ENCODE results near the gene EIF1B. TPM values are rescaled to one million over a fixed set of nuclear protein-coding genes. Genes with fewer than 3 reads are reported as not detected.

The EIF1B gene
- total RNA-seq, 6 experiments from 2014 or later = 11.1 to 26.2 (median 20.5) TPM

GRCh38 chr3:40350529-40350928 lies 41.0 kb downstream of the EIF1B start:
- no peaks in the 10 kb centered on the region for H3K4me1 ChIP-seq
- no peaks in the 10 kb centered on the region for H3K36me3 ChIP-seq
- no peaks in the 10 kb centered on the region for H3K27me3 ChIP-seq
- TF ChIP-seq, protein P1, sequence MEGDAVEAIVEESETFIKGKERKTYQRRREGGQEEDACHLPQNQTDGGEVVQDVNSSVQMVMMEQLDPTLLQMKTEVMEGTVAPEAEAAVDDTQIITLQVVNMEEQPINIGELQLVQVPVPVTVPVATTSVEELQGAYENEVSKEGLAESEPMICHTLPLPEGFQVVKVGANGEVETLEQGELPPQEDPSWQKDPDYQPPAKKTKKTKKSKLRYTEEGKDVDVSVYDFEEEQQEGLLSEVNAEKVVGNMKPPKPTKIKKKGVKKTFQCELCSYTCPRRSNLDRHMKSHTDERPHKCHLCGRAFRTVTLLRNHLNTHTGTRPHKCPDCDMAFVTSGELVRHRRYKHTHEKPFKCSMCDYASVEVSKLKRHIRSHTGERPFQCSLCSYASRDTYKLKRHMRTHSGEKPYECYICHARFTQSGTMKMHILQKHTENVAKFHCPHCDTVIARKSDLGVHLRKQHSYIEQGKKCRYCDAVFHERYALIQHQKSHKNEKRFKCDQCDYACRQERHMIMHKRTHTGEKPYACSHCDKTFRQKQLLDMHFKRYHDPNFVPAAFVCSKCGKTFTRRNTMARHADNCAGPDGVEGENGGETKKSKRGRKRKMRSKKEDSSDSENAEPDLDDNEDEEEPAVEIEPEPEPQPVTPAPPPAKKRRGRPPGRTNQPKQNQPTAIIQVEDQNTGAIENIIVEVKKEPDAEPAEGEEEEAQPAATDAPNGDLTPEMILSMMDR (IDR thresholded peaks at IDR 0.05) = no peak
- DNase-seq = no peak
- no peak overlapping the region for H3K4me3 ChIP-seq
- intact Hi-C loops (cut with DNase I) = no loop called here
- ATAC-seq = no peak
- H3K9me3 ChIP-seq = no peaks in the 10 kb centered on the region
- H3K27ac ChIP-seq = no peak overlapping the region

- no peaks in the 10 kb centered on the region for H3K36me3 ChIP-seq
- no peaks in the 10 kb centered on the region for H3K27me3 ChIP-seq
- H3K9me3 ChIP-seq = no peaks in the 10 kb centered on the region
- 57% methylated on average over 2 of the region's 2 CpGs for WGBS (ENCODE audit: insufficient coverage, low coverage, low lambda C conversion rate, missing lambda C conversion rate)
- no peak for DNase-seq
- no peak overlapping the region for H3K27ac ChIP-seq
- H3K4me3 ChIP-seq = no peak overlapping the region
- TF ChIP-seq, protein P1 (IDR thresholded peaks at IDR 0.05) = no peak
- no peak for TF ChIP-seq POLR2A (IDR thresholded peaks at IDR 0.05)
- intact Hi-C loops (cut with DNase I) = no loop called here
- no peak for ATAC-seq
- H3K4me1 ChIP-seq = no peaks in the 10 kb centered on the region
These were observed 45.9 kb downstream of the EIF1B start for GRCh38 chr3:40355410-40355809.

GRCh38 chr3:40358454-40358853 lies 48.9 kb downstream of the EIF1B start:
- WGBS (ENCODE audit: insufficient coverage, low coverage, low lambda C conversion rate, missing lambda C conversion rate) = 0% methylated on average over 1 of the region's 1 CpG
- Histone ChIP-seq H3K27ac (no peak overlapping the region), H3K9me3 (no peaks in the 10 kb centered on the region), H3K4me3 (no peak overlapping the region), H3K36me3 (no peaks in the 10 kb centered on the region), H3K4me1 (no peaks in the 10 kb centered on the region), H3K27me3 (no peaks in the 10 kb centered on the region)
- intact Hi-C loops (cut with DNase I) = no loop called here
- TF ChIP-seq, protein P1 (IDR thresholded peaks at IDR 0.05) = no peak
- no peak for TF ChIP-seq POLR2A (IDR thresholded peaks at IDR 0.05)
- ATAC-seq (no peak), DNase-seq (no peak)

Other genes starting within 250 kb of the EIF1B start
- gene ENTPD3, start 77.5 kb downstream of the EIF1B start, total RNA-seq = not detected
- 100 to 1,000 TPM; 173 to 573 (median 551) TPM for gene RPL14, start 147.6 kb downstream of the EIF1B start, total RNA-seq
- 1 to 10 TPM; 2.0 to 5.2 (median 4.5) TPM for gene ZNF619, start 167.4 kb downstream of the EIF1B start, total RNA-seq
- gene ZNF620, start 196.3 kb downstream of the EIF1B start, total RNA-seq = 1 to 10 TPM; 1.1 to 2.3 (median 1.6) TPM
- 10 to 100 TPM in 1 of 6 experiments, 1 to 10 TPM in 5; 4.9 to 11.1 (median 7.8) TPM for gene ZNF621, start 215.3 kb downstream of the EIF1B start, total RNA-seq